Retina (tissue), 1 donor: Measurements from ENCODE around the gene SLC22A23.

Experiments used
- DNase-seq: peaks from one replicate; pipeline ENCODE4 v3.0.0-alpha.2; 2016

The SLC22A23 gene

GRCh38 chr6:3351105-3351676 lies 105.7 kb downstream of the SLC22A23 start:
- DNase-seq, result peak; percentile 79

GRCh38 chr6:3350252-3350796 lies 106.5 kb downstream of the SLC22A23 start:
- no peak for DNase-seq

DNA sequence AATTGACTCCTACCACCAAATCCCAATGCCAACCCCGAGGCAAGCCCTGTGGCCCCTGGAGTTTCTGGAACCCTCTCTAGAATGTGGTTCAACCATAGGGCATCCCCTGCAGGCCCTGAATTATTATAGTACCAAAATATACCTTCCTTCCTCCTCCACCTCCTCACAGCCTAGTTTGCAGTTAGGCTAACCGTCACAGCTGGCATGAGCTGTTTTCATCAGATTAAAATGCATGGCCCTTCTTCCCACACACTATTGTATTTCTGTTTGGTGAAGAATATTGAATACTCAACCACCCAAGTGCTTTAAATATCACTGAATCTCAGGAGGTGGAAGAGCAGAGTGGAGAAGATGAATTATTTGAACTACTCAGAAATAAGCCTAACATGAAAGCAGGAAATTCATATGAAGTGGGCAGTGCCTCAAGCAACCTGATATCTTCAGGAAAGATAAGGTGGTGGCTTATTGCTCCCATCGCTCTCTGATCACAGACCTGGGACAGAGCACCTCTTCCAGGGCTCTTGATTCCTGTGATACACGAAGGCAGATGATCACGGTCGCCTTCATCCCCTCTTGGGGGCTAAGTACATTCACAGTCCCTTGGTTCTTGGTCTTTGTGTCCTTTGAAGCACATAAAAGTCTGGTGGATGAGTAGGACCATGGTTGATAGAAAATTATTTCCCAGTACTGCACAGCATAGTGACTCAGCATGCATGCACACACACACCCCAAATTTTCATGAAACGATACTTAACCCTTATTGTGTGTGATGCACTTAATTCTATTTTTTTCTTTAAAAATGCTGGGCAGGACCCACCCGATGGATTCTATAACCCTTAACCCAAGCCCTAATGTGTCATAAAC lies 107.2 kb downstream of the SLC22A23 start:
- DNase-seq, result no peak

GRCh38 chr6:3348821-3349220 lies 108.0 kb downstream of the SLC22A23 start:
- no peak for DNase-seq

- DNase-seq, result no peak
These were observed 109.0 kb downstream of the SLC22A23 start for GRCh38 chr6:3347826-3348225.

GRCh38 chr6:3347247-3347646 lies 109.6 kb downstream of the SLC22A23 start:
- DNase-seq, result no peak

- DNase-seq, result no peak
These were observed 110.4 kb downstream of the SLC22A23 start for GRCh38 chr6:3346476-3346875.

DNA sequence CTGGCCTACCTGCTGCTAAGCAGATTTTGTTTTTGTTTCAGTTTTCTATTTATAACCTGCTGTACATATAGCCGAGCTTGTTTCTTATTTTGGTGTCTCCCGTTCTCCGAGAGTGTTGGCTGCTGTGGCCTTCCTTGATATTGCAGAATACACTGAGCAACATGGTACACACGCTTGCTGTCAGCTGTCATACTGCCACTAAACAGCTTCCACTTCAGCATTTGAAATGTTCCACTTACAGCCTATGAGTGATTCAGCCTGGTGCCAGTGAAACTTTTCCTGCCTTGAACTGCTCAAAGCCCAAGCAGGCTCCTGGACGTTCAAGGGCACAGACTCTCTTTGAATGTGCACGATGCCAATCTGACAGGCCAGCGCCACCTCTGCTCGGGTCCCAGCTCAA lies 111.0 kb downstream of the SLC22A23 start:
- no peak for DNase-seq

- DNase-seq, result no peak
These were observed 113.6 kb downstream of the SLC22A23 start for GRCh38 chr6:3343089-3343883.

- no peak for DNase-seq
These were observed 115.4 kb downstream of the SLC22A23 start for GRCh38 chr6:3341467-3341866.

- DNase-seq, result no peak
These were observed 116.0 kb downstream of the SLC22A23 start for GRCh38 chr6:3340894-3341293.

DNA sequence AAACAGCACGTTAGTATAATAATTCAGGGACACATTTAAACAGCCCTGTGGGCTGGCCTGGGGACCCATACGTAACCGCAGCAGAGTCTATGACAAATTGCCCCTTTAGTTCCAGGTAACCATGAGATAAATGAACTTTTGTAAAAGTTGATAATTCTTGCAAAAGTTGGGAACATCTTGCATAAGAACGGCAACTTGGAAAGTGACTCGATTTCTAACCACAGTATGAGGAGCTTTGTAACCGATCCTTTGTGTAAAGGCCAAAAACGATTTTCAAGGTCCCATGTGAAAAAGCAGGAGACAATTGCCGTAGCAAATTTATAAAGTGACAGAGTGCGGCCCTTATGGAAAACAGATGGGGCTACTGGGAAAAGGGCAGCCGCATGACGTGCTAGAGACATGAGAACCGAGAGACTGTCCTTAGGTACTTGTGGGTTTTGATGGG lies 116.5 kb downstream of the SLC22A23 start:
- no peak for DNase-seq

DNA sequence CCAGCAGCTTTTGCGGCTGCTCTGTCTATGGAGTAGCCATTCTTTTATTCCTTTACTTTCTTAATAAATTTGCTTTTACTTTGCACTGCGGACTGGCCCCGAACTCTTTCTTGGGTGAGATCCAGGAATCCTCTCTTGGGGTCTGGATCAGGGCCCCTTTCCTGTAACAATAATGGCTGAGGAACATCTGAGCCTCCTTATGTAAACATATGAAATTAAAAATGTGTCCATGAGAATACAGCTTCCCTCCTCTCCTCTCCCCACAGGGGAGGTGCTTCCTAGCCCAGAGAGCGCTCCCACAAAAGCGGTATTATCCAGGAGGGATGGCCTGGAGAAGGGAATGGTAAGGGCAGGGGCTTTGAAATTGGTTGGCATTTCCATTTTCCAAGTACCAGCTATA lies 117.0 kb downstream of the SLC22A23 start:
- no peak for DNase-seq

DNA sequence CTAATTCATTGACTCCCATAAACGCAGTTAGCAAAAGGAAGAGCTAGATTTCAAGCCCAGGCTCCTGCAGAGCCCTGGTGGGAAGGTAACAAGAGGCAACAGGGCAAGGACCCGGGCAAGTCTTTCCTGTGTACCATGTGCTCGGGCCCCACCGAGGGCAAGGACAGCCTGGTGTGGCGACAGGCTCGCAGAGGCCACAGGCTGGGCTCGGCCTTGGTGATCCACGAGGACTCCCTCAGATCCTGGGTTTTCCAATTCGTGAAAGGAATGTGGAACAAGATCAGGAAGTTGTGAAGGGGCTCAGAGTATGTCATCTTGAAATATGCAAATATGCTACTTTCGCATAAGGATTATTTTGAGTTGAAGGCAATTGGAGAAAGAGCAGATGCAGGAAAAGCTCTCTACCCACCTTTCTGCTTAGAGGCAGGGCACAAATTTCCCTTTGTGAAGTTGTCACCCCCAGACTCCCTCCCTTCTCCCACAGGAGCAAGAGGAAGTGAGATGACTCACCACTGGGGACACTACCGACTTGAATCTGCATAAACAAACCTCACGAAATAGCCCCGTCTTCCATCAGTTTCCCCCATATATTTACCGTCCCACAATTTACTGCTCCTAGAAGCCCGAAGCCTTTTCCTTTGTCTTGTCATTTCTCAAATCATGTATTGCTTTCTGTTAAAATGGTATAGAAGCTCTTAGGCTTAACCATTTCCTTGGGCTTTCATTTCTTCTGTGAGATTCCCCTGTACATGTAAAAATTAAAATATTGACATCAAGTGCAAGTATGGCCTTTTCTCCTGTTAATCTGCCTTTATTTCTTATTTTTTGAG lies 119.1 kb downstream of the SLC22A23 start:
- DNase-seq, result no peak

- DNase-seq, result no peak
These were observed 119.9 kb downstream of the SLC22A23 start for GRCh38 chr6:3336859-3337515.

GRCh38 chr6:3336066-3336786 lies 120.6 kb downstream of the SLC22A23 start:
- no peak for DNase-seq

- DNase-seq, result no peak
These were observed 121.7 kb downstream of the SLC22A23 start for GRCh38 chr6:3335169-3335568.

DNA sequence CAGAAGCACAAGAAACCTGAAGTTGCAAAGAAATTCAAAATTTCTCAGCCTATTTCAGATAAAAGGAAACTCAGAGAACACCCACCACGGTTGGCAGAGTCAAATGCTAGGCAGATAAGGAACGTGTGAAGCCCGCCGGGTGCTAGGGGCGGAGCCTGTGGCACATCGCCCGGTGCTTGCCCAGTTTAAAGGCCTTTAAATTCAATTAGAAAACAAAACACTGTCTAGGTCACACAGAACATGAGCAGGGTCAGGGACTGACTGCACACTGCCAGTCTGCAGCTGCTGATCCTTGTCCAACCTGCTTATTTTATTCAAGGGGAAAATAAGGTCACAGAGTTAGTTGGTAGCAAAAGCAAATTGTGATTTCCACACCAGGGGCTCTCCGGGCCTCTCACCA lies 122.3 kb downstream of the SLC22A23 start:
- peak; percentile 52 for DNase-seq

DNA sequence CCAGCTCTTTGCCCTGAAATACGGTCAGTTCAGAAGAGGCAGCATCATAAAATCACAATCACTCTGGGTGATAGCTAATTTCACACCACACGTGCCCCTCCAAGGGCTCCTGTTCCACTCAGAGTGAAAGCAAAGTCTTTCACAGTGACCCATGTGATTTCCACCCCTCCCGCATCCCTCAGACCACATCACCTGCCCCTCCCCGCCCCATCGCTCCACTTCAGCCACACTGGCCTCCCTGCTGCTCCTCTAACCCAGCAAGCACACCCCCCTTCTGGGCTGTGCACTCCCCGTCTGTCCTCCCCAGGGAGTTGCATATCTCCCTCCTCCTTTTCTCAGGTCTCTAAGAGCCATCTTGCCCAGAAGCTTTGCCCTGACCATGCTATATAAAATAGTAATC lies 123.6 kb downstream of the SLC22A23 start:
- DNase-seq, result no peak

GRCh38 chr6:3331971-3332370 lies 124.9 kb downstream of the SLC22A23 start:
- DNase-seq, result no peak

- no peak for DNase-seq
These were observed 125.4 kb downstream of the SLC22A23 start for GRCh38 chr6:3331494-3331893.
